ENCODE data around the gene HSD17B12. TPM values are rescaled to one million over a fixed set of nuclear protein-coding genes. Genes with fewer than 3 reads are reported as not detected.
A peak's percentile ranks its signal among the peaks of the same experiment; 100 is the strongest.

The HSD17B12 gene
- total and polyA plus RNA-seq, 2 experiments from 2014 or later: 128 to 168 TPM

DNA sequence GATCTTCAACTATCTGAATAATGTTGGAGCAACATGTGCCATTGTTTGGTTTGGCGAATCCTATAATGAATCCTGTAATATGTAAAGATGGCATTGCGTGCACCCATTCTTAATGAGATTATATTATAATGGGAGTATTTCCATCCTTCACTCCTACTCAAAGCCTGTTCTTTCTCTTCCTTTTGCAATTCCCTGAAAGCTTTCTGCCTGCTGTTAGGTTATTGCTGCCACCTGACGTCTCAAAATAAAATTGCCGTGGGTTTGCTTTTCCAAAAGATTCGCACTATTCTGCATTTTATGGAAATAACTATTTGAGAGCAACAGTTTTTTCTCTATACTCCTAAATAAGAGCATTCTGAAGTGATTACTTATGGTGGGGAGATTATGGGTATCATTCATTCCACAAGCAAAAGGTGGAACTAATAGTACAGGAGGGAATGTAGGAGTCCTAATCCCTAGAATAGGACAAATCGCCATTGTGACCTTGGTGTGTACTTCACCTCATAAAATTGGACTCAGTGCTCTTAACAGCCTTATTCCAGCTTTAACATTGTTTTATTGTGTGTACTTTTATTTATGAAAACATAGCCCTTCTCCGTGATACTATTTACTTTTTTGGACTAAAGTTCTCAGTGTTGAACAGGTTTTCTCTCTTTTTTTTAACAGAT, 130.5 kb downstream of the HSD17B12 start:
- Mint-ChIP-seq H3K9me3 (peaks cover 2% of the 10 kb centered on the region; the same call in 2 of the 3 replicates), H3K27ac (no peak overlapping the region), H3K4me1 (no peaks in the 10 kb centered on the region; the same call in 2 of the 3 replicates), H3K36me3 (ENCODE audit: low read depth) (peaks cover 10% of the 10 kb centered on the region), H3K4me3 (no peak overlapping the region), H3K27me3 (ENCODE audit: insufficient read depth, low read depth, poor library complexity) (no peaks in the 10 kb centered on the region)
- Histone ChIP-seq H3K79me2 (replicated peaks; ENCODE audit: insufficient read depth) (peaks cover 26% of the 10 kb centered on the region), H3K9me2 (ENCODE audit: insufficient read depth) (no peaks in the 10 kb centered on the region), H3K27ac (ENCODE audit: low read depth) (no peak overlapping the region), H3K4me1 (ENCODE audit: insufficient read depth) (no peaks in the 10 kb centered on the region), H3F3A (replicated peaks; ENCODE audit: low read depth) (no peaks in the 10 kb centered on the region), H2AFZ (no peak overlapping the region), H3K36me3 (ENCODE audit: insufficient read depth) (peaks cover 3% of the 10 kb centered on the region; the same call in 1 of the 2 replicates), H3K27me3 (ENCODE audit: insufficient read depth) (no peaks in the 10 kb centered on the region), H4K20me1 (replicated peaks; ENCODE audit: insufficient read depth) (peaks cover 3% of the 10 kb centered on the region; the same call in 1 of the 2 replicates), H3K4me2 (no peak overlapping the region), H3K4me3 (no peak overlapping the region)
- ATAC-seq (no peak), DNase-seq (ENCODE audit: low spot score) (peak; percentile 17)
- TF ChIP-seq, protein P1, sequence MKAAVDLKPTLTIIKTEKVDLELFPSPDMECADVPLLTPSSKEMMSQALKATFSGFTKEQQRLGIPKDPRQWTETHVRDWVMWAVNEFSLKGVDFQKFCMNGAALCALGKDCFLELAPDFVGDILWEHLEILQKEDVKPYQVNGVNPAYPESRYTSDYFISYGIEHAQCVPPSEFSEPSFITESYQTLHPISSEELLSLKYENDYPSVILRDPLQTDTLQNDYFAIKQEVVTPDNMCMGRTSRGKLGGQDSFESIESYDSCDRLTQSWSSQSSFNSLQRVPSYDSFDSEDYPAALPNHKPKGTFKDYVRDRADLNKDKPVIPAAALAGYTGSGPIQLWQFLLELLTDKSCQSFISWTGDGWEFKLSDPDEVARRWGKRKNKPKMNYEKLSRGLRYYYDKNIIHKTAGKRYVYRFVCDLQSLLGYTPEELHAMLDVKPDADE (IDR thresholded peaks at IDR 0.05): no peak
- TF ChIP-seq, protein P2, sequence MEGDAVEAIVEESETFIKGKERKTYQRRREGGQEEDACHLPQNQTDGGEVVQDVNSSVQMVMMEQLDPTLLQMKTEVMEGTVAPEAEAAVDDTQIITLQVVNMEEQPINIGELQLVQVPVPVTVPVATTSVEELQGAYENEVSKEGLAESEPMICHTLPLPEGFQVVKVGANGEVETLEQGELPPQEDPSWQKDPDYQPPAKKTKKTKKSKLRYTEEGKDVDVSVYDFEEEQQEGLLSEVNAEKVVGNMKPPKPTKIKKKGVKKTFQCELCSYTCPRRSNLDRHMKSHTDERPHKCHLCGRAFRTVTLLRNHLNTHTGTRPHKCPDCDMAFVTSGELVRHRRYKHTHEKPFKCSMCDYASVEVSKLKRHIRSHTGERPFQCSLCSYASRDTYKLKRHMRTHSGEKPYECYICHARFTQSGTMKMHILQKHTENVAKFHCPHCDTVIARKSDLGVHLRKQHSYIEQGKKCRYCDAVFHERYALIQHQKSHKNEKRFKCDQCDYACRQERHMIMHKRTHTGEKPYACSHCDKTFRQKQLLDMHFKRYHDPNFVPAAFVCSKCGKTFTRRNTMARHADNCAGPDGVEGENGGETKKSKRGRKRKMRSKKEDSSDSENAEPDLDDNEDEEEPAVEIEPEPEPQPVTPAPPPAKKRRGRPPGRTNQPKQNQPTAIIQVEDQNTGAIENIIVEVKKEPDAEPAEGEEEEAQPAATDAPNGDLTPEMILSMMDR (conservative IDR thresholded peaks at IDR 0.05; ENCODE audit: low read depth in 2 of 2): peak; percentile 35 to 49; a peak in 3 of 4 replicates

DNA sequence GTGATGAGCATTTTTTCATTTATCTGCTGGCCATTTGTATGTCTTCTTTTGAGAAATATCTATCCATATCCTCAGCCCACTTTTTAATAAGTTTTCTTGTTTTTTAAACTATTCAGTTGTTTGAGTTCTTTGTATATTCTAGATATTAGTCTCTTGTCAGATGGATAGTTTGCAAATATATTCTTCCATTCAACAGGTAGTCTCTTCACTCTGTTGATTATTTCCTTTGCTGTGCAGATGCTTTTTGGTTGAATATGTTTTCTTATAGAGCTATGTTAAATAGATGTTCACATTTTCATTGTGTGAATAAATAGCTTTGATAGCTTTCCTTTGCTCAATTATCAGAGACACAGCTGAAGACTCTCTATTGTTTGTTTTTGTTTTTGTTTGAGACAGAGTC, 131.9 kb downstream of the HSD17B12 start:
- peaks cover 29% of the 10 kb centered on the region for H3K79me2 ChIP-seq (replicated peaks; ENCODE audit: insufficient read depth)
- no peaks in the 10 kb centered on the region for H3K9me3 Mint-ChIP-seq
- no peaks in the 10 kb centered on the region for H3K4me1 ChIP-seq (ENCODE audit: insufficient read depth)
- no peaks in the 10 kb centered on the region for H3K27me3 ChIP-seq (ENCODE audit: insufficient read depth)
- no peaks in the 10 kb centered on the region; the same call in 2 of the 3 replicates for H3K4me1 Mint-ChIP-seq
- H3K36me3 Mint-ChIP-seq (ENCODE audit: low read depth): peaks cover 7% of the 10 kb centered on the region
- peaks cover 3% of the 10 kb centered on the region; the same call in 1 of the 2 replicates for H4K20me1 ChIP-seq (replicated peaks; ENCODE audit: insufficient read depth)
- H3F3A ChIP-seq (replicated peaks; ENCODE audit: low read depth): no peaks in the 10 kb centered on the region
- H3K4me3 Mint-ChIP-seq: no peak overlapping the region
- no peak overlapping the region for H3K27ac Mint-ChIP-seq
- no peaks in the 10 kb centered on the region for H3K27me3 Mint-ChIP-seq (ENCODE audit: insufficient read depth, low read depth, poor library complexity)
- no peak for DNase-seq (ENCODE audit: low spot score)
- H2AFZ ChIP-seq: no peak overlapping the region
- no peak overlapping the region for H3K4me2 ChIP-seq
- no peak overlapping the region for H3K27ac ChIP-seq (ENCODE audit: low read depth)
- no peak for ATAC-seq
- H3K36me3 ChIP-seq (ENCODE audit: insufficient read depth): 0 out of 2 replicates have a peak, but pooled peaks cover 2% of the 10 kb centered on the region
- no peak overlapping the region for H3K4me3 ChIP-seq
- H3K9me2 ChIP-seq (ENCODE audit: insufficient read depth): no peaks in the 10 kb centered on the region
- TF ChIP-seq ZNF114 (CRISPR knock-in tag; IDR thresholded peaks at IDR 0.05) (no peak), NANOG (IDR thresholded peaks at IDR 0.05; ENCODE audit: borderline replicate concordance) (no peak), CREB1 (CRISPR knock-in tag; IDR thresholded peaks at IDR 0.05; ENCODE audit: low read depth) (no peak), STAT1 (IDR thresholded peaks at IDR 0.05; ENCODE audit: unreplicated experiment) (no peak), JUNB (IDR thresholded peaks at IDR 0.05; ENCODE audit: unreplicated experiment) (no peak), POLR2AphosphoS5 (IDR thresholded peaks at IDR 0.05; ENCODE audit: low read depth) (no peak)
- TF ChIP-seq, protein P1 (IDR thresholded peaks at IDR 0.05): no peak
- TF ChIP-seq, protein P3, sequence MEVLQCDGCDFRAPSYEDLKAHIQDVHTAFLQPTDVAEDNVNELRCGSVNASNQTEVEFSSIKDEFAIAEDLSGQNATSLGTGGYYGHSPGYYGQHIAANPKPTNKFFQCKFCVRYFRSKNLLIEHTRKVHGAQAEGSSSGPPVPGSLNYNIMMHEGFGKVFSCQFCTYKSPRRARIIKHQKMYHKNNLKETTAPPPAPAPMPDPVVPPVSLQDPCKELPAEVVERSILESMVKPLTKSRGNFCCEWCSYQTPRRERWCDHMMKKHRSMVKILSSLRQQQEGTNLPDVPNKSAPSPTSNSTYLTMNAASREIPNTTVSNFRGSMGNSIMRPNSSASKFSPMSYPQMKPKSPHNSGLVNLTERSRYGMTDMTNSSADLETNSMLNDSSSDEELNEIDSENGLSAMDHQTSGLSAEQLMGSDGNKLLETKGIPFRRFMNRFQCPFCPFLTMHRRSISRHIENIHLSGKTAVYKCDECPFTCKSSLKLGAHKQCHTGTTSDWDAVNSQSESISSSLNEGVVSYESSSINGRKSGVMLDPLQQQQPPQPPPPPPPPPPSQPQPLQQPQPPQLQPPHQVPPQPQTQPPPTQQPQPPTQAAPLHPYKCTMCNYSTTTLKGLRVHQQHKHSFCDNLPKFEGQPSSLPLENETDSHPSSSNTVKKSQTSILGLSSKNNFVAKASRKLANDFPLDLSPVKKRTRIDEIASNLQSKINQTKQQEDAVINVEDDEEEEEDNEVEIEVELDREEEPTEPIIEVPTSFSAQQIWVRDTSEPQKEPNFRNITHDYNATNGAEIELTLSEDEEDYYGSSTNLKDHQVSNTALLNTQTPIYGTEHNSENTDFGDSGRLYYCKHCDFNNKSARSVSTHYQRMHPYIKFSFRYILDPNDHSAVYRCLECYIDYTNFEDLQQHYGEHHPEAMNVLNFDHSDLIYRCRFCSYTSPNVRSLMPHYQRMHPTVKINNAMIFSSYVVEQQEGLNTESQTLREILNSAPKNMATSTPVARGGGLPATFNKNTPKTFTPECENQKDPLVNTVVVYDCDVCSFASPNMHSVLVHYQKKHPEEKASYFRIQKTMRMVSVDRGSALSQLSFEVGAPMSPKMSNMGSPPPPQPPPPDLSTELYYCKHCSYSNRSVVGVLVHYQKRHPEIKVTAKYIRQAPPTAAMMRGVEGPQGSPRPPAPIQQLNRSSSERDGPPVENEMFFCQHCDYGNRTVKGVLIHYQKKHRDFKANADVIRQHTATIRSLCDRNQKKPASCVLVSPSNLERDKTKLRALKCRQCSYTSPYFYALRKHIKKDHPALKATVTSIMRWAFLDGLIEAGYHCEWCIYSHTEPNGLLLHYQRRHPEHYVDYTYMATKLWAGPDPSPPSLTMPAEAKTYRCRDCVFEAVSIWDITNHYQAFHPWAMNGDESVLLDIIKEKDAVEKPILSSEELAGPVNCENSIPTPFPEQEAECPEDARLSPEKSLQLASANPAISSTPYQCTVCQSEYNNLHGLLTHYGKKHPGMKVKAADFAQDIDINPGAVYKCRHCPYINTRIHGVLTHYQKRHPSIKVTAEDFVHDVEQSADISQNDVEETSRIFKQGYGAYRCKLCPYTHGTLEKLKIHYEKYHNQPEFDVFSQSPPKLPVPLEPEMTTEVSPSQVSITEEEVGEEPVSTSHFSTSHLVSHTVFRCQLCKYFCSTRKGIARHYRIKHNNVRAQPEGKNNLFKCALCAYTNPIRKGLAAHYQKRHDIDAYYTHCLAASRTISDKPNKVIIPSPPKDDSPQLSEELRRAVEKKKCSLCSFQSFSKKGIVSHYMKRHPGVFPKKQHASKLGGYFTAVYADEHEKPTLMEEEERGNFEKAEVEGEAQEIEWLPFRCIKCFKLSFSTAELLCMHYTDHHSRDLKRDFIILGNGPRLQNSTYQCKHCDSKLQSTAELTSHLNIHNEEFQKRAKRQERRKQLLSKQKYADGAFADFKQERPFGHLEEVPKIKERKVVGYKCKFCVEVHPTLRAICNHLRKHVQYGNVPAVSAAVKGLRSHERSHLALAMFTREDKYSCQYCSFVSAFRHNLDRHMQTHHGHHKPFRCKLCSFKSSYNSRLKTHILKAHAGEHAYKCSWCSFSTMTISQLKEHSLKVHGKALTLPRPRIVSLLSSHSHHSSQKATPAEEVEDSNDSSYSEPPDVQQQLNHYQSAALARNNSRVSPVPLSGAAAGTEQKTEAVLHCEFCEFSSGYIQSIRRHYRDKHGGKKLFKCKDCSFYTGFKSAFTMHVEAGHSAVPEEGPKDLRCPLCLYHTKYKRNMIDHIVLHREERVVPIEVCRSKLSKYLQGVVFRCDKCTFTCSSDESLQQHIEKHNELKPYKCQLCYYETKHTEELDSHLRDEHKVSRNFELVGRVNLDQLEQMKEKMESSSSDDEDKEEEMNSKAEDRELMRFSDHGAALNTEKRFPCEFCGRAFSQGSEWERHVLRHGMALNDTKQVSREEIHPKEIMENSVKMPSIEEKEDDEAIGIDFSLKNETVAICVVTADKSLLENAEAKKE (CRISPR knock-in tag; IDR thresholded peaks at IDR 0.05): no peak

Data from GM23338 (cell line).